ENCODE measurements around the gene ZFP69.
"Not testable (repeated sequence)": the region's sequence is repeated elsewhere in the genome, so short reads cannot be mapped to it uniquely, and the experiment has no call there.

ZFP69 gene

DNA sequence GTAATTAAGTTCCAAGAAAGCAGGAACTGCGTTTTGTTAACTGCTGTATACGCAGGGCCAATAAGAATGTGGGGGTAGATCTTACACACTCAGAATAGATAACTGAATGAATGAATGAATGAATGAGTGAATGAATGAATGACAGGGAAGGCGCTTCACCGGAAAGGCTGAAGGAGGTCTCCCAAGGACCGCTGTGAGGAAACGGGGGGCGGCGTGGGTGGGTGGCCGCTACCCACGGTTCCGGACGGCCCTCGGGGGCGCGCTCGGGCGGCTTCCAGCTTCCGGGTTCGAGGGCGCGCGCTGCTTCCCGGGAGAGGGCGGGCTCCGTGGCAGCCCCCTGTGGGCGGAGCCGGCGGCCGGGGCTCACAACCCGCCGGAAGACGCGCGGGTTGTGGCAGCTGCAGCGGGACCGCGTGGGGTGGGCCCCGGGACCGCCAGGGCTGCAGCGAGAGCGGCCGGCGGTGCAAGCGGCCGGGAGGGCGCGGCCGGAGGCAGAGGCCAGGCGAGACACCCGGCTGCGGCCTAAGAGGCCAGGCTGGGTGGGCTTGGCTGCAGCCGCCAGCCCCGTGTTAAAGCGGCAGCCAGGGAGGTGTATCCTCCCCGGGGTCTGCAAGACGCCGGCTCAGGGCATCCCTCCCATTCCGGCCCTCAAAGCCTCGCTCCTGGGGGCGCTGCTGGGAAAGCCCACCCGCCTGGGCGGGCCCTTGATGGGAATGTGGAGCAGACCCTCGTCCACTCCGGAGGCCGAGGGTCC, at the start of gene ZFP69:
Gene ZFP69, plus strand, starts transcription at position 367 of the 754 bp plus-strand sequence. CDS start 2,072 bp downstream, outside the sequence.
- peak; percentile 49 for DNase-seq (ENCODE audit: low spot score)

GRCh38 chr1:40431385-40431784, 45.7 kb upstream of the ZFP69 start:
- no peak for DNase-seq (ENCODE audit: low spot score)

GRCh38 chr1:40432644-40433390, 44.3 kb upstream of the ZFP69 start:
- DNase-seq (ENCODE audit: low spot score): no peak

GRCh38 chr1:40435471-40435870, 41.6 kb upstream of the ZFP69 start:
- DNase-seq (ENCODE audit: low spot score): no peak

GRCh38 chr1:40435876-40436275, 41.2 kb upstream of the ZFP69 start:
- DNase-seq (ENCODE audit: low spot score): no peak

- peak; percentile 26 for DNase-seq (ENCODE audit: low spot score)
Measured at GRCh38 chr1:40438391-40439015, 38.6 kb upstream of the ZFP69 start.

- DNase-seq (ENCODE audit: low spot score): no peak
Measured at GRCh38 chr1:40439247-40439646, 37.8 kb upstream of the ZFP69 start.

DNA sequence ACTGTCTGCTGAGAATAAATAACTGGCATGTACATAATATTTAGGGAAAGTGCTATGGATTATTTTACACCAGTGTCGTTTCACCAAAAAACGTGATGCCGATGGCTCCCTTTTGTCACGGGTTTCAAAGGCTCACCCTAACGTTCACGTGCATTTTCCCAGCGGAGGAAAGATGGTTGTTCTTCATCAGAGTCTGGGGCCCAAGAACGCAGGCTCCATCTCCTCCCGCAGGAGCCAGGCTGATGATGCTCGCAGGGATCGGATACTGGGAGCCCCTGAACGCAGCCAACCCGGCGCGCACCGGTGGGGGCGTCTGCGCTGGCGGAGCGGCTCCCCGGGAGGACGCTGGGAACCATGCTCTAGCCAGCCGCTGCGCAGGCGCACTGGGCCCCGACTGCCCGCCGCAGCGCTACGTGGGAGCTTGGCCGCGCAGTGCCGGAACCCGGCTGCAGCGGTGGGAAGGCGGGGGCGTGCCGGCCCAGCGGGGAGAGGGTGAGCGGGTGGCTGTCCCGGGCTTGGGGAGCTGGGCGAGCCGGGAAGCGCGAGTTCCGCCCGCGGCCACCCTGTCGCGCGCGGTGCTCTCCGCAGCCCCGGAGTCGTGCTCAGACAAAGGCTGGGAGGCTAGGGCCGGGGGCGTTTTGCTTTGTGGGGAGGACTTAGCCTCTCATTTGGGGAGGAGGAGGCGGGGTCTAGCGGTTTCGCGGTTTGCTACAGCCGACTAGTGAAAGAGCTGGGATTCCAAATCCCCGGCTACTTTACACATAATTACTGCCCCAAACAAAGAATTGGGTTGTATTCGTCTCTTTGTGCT, 27.2 kb upstream of the ZFP69 start, which contains the start of gene ZFP69B:
Gene ZFP69B, plus strand, starts transcription at position 793 of the 811 bp plus-strand sequence. CDS start 486 bp downstream, outside the sequence.
- peak; percentile 89 for DNase-seq (ENCODE audit: low spot score)

DNA sequence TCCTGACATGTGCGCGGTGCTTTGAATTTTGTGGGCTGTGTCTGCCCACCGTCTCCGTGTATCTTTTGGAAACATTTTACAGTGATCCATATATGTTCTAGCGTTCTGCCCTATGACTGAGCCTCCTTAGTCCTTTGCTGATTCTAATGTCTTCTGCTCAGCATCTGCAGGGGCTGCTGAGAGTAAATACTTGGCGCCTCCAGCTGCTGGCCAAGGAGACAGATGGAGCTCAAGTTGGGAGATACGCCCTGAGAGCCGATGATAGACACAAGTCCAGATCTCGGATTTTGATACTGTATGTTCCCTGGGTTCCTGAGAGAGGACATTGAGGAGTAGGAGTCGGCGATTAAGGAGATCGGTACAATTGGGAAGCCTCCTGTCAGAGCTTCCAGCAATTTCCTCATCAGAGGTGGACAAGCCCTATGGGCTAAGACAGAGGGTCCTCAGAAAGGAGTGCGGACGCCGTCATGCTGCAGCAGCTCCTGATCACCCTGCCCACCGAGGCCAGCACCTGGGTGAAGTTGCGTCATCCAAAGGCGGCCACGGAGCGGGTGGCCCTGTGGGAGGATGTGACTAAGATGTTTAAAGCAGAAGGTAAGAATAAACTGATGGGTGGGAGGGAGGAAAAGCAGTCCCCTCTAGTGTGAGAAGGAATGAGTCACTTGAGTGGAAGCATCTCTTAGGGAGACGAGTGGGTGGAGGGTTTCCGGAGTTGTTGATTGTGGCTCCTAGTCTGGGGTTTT, 26.4 kb upstream of the ZFP69 start:
- peak; percentile 62 for DNase-seq (ENCODE audit: low spot score)

DNA sequence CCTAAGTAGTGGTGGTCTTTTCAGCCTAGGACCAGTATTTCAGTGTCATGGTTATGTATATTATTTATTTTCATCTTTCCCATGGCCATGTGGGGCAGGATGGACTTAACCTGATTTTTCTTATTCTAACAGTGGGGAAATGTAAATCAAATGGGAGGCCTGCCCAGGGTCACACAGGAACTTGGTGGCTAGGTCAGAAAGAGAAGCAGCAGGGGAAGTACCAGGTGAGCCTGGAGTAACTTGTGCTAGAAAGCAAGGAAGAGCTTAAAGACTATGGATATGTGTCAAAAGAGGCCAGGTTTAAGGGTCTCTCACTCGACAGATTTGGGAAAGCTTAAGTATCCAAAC, 25.9 kb upstream of the ZFP69 start:
- no peak for DNase-seq (ENCODE audit: low spot score)

GRCh38 chr1:40454873-40455272, 22.2 kb upstream of the ZFP69 start:
- DNase-seq (ENCODE audit: low spot score): no peak

- no peak for DNase-seq (ENCODE audit: low spot score)
Measured at GRCh38 chr1:40462956-40463590, 14.0 kb upstream of the ZFP69 start.

GRCh38 chr1:40469327-40469726, 7.8 kb upstream of the ZFP69 start:
- DNase-seq (ENCODE audit: low spot score): no peak

GRCh38 chr1:40475268-40475667, 1.8 kb upstream of the ZFP69 start:
- no peak for DNase-seq (ENCODE audit: low spot score)

GRCh38 chr1:40477678-40478053, 576 bp downstream of the ZFP69 start:
- DNase-seq (ENCODE audit: low spot score): peak; percentile 24

DNA sequence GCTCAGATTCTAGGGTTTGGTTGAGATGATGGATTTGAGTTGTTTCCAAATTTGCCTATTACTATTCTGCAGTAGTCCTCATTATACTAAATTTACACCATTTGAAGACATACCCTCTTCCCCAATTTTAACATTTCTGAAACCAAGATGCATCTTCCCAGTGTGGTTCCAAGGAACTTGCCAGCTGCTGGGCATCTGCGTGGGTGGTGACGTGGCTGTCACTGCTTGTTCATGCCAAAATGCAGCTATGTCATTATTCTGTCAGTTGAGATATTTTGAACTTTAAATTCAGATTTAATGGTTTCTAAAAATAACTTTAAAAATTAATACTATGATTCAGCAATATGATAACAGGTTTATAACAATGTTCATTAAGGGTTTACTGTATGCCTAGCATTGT, 1.2 kb downstream of the ZFP69 start:
- DNase-seq (ENCODE audit: low spot score): peak; percentile 37

DNA sequence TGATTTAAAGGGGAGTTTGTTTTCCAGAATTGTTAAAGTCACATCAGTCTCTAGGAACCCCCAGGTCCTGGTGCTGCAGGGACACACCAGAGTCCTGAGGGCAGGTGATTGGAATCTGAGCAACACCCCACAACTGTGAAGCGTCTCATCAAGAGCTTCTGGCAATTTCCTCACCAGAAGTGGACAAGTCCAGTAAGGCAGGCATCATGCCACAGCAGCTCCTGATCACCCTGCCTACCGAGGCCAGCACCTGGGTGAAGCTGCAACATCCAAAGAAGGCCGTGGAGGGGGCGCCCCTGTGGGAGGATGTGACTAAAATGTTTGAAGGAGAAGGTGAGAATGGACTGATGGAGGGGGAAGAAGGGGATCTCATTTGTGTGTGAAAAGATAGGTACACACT, 2.1 kb downstream of the ZFP69 start:
- no peak for DNase-seq (ENCODE audit: low spot score)

DNA sequence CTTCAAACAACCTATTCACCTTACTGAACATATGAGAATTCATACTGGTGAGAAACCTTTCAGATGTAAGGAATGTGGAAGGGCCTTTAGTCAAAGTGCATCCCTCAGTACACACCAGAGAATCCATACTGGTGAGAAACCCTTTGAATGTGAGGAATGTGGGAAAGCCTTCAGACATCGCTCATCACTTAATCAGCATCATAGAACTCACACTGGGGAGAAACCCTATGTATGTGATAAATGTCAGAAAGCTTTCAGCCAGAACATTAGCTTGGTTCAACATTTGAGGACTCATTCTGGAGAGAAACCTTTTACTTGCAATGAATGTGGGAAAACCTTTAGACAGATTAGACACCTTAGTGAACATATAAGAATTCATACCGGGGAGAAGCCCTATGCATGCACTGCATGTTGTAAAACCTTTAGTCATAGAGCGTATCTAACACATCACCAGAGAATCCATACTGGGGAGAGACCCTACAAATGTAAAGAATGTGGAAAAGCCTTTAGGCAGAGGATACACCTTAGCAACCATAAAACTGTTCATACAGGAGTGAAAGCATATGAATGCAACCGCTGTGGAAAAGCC, 18.3 kb downstream of the ZFP69 start:
- DNase-seq (ENCODE audit: low spot score): no peak

DNA sequence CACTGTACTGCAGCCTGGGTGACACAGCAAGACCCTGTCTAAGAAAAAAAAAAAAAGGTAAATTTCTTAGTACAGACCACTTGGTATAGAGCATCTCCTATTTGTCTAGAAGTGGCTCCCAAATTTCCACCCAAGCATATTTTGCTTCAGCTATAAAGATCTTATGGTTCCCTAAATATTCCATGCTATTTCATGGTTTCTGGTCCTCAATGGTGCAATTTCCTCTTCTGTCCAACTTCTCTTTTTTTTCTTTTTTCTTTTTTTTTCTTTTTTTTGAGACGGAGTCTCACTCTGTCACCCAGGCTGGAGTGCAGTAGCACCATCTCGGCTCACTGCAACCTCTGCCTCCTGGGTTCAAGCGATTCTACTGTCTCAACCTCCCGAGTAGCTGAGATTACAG, 25.6 kb downstream of the ZFP69 start:
- DNase-seq (ENCODE audit: low spot score): not testable (repeated sequence)

GRCh38 chr1:40507973-40508372, 30.9 kb downstream of the ZFP69 start:
- DNase-seq (ENCODE audit: low spot score): no peak

All from putamen (tissue), 1 donor.